Left forelimb (tissue), 1 donor: ENCODE measurements around the gene BOD1L2.

Experiments
- DNase-seq: peaks from one replicate; pipeline ENCODE4 v3.0.0-alpha.2; 2018; ENCODE audit warnings: low spot score

BOD1L2 gene

DNA sequence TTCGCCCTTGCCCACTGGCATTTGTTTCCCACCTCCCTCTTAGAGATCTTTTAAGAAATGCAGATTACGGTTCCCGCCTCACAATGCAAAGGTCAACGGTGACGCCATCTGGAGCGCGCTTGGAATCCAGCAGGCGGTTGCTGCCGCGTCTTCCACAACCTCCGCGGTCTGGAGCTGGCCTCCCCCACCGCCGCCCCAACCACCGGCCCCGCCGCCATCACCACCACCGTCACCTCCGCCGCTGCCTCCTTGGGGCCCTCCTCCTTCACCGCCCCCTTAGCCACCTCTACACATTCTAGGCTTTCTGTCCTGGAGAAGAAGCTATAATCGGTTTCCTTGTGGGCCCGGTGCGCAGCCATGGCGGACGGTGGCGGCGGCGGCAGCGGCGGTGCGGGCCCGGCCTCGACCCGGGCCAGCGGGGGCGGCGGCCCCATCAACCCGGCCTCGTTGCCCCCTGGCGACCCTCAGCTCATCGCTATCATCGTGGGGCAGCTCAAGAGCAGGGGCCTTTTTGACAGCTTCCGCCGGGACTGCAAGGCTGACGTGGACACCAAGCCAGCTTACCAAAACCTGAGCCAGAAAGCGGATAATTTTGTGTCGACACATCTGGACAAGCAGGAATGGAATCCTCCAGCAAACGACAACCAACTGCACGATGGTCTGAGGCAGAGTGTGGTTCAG, at the start of gene BOD1L2:
Gene BOD1L2 (plus strand): TSS at position 132 of the 681 bp plus-strand sequence. CDS start 226 bp downstream, at position 358.
- DNase-seq: no peak

DNA sequence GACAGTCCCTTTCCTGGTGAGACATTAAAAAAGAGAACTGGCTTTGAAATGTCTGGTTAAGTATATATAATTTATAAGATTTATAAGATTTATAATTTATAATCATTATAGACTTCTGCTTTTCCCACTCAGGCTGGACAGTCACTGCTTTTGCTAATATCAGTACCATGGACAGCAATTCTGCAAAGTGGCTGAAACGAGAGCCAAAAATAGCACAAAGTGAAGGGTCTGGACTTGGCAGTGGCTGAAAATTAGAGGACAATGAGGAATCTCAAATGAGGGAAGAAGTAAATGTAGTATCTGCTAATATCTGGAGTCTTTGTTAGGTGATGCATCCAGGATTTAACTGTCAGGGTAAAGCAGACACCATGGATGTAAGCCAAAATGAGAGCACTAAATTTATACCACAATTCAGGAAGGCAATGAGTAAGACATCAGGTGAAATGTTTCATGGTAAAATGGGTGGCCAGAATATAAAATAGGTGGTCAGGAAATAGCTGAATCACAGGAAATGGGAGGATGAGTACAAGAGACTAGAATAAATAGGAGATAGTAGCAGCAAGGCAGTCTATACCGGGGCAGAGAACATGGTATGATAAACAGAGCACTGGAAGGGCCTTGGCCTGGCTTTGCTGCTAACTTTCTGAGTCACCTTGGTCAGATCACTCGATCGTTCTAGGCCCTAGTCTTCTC, 39.6 kb upstream of the BOD1L2 start:
- no peak for DNase-seq

DNA sequence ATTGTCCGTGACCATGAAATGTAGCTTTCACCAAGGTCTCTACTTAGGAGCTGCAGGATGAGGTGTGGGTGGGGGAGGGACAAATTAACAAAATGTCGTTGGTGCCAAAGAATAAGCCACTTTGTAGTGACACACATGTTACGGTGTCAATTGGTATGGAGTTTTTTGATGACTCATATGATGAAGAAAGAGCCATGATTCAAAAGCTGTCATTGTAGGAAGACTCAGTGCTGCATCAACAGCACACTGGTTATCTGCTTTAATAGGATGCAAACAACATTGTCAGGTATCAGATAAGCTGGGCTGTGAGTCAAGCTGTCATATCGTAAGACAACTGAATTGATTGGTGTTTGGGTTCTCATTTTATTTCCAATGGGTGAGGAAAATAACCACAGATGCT, 36.6 kb upstream of the BOD1L2 start:
- no peak for DNase-seq

DNA sequence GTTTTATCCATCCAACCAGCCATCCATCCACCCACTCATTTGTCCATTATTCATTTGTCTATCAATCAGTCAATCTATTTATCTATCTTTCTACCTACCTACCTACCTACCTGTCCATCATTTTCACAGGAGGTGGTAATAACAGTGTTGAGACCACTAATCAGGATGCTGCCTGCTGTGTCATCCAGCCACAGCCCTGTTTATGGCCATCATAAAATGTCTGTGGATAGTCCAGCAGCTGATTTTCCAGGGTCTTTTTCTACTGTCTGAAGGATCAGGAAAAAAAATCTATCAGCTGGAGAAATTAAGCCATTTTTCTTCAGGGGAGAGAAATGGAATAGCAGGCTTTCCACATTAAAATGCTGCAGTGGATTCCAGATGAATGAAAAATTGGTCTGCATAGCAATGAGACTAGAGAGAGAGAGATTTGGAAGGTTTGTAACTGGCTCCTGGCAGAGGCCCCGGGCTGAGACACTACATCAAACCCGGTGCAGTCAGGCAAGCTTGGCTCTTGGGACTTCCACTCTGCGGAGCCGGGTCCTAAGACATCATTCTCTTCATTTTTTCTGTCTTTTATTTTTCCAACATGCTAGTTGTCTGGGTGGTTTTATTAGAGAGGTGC, 33.0 kb upstream of the BOD1L2 start:
- DNase-seq: no peak

DNA sequence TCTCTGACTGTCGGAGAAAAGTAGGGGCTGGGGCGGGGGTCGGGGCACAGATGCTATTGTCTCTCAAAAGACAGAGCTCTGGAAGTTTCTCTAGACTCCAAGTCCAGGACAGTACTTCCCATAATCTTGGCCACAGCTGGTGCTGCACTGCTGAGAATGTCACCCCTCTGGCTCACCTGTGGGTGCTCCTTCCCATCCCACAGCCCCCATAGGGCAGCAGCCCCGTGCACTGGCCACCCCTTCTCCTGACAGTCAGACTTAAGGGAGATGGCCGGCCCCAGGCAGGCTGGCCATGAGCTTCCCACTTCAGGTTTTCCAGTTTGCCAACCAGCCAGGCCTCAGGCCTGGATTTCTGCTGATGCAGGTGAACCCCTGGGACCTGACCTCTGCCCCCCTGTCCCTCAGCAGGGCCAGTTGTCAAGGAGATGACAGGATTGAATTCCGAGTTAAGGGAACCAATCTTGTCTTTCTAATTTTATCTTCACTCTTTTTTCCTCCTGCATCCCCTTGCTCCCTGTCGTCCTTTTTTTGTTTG, 30.2 kb upstream of the BOD1L2 start:
- DNase-seq: no peak

DNA sequence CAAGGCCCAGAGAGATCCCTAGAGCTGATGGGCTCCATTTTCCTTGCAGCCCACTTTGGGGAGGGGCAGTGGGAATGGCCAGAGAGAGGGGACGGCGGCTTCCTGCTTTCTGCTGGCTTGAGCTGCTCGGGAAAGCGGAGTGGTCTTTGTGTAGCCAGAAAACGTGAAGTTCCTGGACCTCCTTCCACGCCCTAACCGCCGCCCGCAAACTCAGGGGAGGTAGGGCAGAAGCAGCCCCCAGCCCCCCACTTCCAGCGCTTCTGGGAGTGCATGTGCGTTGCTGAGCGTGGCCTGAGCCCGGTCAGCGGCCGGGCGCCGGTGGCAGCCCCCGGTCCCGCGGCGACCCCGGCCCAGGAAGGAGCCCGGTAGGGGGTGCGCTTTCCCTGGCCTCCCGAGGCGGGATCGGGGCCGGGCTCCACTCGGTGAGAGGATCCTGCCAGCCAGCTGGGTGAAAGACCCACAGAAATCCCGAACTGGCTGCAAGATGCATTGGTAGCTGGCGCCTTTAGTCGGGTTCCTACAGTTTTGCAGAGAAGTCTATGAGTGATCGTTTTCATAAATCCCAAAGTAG, 25.3 kb upstream of the BOD1L2 start:
- DNase-seq: no peak

DNA sequence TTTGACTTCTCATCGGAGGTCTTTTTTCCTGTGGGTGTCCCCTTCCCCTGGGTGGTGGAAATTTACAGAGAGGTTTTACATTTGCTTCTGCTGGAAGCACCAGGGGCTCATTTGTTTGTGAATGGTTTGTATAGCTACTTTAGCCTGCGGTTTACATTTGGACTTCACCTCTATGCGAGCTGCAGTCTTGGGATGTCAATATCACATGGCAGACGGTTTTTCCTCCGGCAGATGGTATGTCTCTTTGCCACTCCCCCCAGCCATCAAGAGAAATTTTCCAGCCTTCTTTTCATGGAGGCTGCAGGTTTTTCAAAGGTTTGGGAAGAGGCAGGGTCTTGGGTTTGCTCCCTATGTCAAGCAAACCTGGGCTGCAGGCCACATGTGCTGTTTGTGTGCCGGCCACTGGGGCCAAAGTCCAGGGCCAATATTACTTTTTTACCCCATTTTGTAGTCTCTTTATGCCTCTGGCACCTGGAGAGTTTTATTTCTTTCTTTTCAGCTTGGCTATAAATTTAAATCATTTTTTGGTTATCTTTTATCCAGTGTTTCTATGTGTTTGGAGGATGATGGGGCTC, 23.9 kb upstream of the BOD1L2 start:
- no peak for DNase-seq

DNA sequence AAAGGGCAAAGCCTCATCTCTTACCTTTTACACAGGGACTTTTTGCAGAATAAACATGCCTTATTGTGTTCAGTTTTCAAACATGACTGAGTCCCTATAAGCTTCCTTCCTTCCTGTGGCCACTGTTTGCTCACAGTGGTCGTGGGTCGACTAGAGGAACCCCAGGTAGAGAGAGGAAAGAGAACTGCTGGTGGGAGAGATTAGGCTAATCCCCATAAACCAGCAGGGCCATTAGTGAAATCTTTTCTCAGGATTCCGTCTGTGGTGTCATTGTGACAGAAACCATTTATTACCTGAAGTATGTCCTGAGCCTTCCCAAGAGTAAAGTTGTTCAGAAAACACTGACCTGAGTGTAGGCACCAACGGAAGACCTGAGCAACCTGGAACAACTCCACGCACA, 21.3 kb upstream of the BOD1L2 start:
- DNase-seq: no peak

DNA sequence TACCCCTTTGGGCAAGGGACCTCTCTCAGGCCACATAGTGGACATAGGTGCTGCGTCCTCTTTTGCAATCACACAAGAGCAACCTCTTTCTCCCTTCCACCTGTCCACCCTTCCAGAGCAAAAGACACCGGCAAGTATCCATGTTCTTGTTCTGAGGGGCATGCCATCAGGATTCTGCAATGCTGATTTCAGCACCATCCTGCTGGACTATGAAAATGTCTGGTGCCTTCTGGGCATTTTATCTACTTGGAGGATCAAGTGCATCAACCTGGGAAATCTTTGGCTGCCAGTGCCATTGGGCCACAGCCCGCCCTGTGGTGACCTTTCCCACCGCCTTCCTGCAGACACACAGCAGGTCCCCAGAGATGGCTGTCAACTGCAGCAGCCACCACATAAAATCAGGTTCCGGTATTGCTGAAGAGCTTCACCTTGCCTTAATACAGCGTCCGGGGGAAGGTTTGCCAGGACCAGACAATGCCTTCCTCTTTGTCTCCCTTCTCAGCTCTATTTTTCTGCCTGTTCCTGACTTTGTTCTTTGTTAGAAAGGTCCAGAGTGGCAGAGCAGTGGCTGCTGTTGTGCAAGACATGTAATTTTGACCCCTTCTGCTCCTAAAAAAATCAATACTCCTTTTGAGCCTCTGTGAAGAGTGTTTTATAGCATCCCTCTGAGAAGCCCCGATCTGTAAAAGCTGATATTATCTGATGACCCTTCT, 18.5 kb upstream of the BOD1L2 start:
- DNase-seq: no peak

DNA sequence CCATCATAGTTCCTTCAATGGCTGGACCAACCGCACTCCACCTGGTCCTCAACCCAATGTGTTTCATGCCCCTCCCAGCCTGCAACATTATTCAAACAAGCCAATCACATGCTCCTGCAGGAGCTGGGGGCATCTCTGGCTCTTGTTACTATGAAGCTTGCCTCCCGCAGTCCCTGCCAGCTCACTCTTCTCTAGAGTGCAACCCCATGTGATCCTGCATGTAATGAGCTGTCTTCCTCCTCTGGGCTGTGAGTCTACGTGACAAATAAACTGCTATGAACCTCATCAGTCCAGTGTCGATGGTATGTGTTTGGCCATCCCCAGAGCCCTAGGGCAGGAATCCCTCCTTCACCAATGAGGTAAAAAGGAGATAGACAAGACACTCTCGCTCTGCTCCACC, 15.8 kb upstream of the BOD1L2 start:
- no peak for DNase-seq

DNA sequence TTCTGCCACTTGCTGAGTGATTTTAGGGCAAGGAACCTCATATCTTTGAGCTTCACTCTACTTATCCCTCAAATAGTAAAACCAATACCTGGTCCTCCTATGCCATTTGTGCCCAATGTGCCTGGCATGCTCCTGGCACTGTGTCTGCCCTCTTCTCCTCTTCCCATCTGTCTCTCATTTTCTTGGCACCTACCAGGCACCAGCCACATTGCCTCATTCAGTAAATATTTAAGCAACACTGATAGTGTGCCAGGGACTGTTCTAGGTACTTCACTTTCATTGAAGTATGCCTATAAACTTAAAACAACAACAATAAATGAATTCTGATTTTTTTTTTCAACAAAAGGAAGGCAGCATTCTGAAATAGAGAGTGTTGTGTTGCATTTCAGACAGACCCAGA, 15.1 kb upstream of the BOD1L2 start:
- DNase-seq: no peak

DNA sequence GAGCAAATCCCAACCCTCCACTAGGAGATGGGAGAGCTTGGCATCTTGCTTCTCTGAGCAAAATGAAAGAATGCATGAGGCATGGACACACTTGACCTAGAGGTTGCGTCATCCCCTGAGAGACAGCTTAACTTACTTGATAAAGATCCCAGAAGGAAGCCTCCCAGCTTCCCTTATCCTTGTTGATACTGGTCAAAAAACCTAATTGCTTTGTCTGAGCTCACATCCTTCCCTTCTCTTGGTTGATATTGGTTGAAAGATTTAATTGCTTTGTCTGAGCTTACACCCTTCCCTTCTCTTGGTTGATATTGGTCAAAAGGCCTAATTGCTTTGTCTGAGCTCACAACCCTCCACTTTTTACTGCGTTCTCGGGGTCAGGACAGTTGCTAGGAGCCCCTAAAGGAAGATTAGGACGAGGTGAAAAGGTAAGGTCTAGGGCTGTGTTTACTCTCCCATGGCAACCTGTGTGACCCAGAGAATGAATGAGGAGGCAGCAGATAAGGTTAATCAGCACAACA, 12.2 kb upstream of the BOD1L2 start:
- DNase-seq: no peak

DNA sequence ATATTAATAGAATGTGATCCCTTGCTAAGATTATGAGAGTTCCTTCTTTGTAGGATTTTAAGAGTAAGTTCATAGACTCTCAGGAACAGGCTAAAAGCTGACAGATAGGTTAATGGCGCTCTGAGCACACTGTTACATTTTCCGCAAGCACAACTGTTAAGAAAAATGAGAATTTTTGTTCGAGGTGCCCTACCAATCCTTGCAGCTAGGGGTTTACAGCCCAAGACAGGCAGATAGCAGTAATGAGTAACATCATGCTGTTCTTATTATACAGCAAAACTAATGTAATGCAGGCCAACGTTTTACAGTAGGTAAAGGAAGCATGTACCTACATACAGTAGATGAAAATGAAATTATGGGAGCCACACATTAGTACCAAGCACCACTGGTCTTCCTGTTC, 11.2 kb upstream of the BOD1L2 start:
- no peak for DNase-seq

DNA sequence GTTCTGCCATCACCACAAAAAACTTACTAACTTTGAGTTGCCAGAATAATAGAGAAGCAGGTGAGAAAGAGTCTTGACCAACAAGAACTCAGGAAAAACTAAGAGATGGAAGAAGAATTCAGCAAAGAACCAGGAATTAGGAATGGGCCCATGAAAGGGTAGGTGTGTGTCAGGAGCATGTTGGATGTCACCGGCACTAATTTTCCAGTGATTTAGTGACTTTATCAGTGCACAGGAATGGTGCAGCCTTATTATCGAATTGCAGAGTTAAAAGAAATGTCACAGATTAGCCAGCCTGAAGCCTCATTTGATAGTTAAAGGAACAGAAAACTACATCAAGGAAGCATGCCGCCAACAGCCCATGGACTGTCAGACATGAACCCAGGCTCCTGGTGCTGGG, 9.0 kb upstream of the BOD1L2 start:
- no peak for DNase-seq

DNA sequence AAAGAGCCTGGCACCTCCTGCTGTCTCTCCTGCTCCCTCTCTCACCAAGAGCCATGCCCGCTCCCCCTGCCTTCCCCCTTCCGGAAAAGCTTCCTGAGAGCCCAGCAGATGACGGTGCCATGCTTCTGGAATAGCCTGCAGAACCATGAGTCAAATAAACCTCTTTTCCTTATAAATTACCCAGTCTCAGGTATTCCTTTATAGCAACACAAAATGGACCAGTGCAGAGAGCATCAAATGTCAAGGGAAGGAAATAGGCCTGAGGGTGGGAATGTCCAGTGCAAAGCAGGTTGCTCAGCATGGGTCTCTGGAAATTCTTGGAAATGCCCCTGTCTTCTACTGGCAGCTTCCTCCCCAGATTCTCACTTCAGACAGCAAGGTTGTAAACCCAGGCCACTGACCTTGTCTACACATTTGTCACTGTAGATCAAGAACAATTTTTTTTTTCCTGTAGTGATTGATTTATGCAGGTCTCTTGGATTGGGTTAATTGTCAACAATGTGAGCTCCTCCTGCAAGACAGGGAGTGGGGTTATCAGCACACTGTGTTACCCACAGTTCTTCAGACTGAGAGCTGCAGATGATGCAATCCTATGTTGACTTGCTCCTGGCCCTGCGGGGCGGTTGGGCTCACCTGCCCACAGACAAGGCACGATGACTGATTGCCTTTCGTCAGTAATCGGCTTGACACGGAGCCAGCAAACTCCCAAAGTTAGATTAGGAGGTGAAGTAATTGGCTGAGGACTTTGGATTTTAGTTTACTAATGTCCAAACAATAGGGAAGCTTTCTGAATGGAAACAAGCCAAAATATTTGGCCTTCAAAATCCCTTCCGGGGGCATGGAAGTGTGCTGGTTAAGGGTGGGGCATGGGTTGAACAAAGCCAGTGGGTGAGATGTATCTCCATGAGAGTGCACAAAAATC, 5.4 kb upstream of the BOD1L2 start:
- no peak for DNase-seq

DNA sequence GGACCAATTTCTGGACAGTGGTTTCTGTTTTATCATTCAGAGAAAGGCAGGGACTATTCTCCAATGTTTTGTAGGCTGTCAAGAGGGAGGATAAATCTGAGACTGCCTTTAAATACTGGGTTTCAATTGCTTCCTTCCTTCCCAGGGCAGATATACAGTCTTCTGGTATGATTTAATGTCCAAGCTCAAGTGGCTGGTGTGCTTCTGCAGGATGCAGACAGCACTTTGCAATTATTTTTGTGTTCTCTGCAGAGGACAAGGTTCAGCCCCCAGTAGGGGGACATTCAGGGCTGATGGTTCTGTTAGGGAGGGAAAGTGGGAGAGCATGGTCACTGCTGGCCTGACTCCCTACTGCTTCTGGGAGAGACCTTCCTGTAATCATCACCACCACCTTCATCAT, 4.6 kb upstream of the BOD1L2 start:
- DNase-seq: no peak

DNA sequence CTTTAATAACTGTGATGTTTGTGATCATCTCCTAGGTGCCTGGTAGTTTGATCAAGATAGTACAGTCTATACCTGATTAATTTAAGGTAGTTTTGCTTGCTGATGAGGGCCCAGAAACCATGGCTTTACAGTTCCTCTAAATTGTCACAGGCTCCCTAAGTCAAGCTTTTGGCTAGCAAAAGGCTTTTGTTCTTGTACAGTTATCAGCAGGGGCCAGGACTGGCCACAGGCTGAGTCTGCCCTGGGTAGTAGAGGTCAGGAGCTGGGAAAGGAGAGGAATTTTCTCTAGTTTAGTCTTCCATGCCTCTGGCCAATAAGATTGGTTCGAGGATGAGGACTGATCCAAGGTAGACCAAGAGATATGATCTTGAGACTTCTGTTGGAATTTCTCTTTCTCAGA, 3.6 kb upstream of the BOD1L2 start:
- DNase-seq: no peak

DNA sequence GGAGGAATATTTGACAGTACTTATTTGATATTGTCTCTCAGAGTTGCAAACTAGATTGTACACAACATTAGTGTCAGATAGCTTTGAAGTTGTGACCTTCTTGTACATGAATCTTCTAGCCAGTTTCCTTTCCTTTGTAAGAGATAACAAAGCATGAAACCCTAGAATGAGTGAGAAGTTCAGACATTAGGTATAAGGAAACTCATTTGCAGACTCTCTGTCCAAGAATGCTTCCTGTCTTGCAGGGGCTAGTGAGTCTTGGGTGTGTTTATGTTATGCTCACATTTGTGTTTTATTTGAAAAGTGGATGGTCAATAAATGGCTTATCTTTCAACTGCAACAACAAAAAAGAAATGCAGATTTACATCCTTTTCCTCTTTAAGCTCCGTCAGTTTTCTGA, 1.4 kb downstream of the BOD1L2 start:
- DNase-seq: no peak

DNA sequence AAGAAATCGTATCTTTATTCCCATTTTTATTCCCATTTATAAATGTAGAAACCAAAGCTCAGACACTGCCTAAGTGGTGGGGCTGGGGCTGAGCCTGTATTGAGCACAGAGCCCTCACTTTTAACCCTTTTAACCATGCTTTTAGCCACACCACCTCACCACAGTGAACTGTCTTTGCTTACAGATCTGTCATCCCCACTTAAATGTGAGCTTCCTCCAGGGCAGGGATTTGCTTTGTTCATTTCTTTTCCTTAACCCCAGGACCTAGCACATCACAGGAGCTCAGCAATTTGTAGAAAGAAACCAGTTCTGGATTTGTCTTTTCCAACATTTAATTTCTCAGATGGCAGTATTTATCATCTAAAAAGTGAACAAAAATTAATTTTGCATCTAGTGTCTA, 2.2 kb downstream of the BOD1L2 start:
- no peak for DNase-seq

DNA sequence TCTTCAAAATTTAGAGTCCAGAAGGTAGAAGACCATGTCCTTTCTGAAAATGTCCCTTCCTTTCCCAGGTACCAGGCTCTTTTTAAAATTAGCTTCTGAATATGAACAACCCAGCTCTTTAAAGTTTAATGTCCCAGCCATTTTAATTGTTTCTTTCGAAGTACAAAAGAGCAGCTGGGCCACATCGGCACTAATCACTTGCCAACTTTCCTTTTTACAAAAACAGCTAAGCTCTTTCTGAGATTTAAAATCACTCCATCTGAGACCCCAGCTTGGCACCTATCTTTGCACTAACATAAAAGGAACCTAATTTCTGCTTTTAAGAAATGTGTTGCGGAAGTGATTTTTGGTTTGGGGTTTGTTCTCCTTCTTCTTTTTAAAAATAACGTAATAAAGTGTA, 2.6 kb downstream of the BOD1L2 start:
- DNase-seq: no peak

DNA sequence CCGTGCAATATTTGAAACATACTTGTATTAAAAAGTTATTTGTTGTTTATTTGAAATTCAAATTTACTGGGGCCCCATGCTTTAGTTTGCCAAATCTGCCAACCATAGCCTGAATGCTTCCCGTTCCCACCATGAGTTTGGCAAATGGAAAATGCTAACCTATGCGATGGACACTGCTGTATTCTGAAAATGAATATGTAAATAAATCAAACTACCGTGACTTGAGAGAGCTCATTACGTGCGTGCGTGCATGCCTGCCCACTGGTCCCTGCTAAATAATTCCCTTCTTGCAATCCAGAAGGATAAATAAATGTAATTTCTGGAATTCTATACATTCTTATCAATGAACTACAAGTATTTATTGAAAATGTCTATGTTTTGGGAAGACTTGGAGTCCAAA, 3.2 kb downstream of the BOD1L2 start:
- no peak for DNase-seq
